ENCODE results near the gene SLC7A4. TPM values are rescaled to one million over a fixed set of nuclear protein-coding genes. Genes with fewer than 3 reads are reported as not detected.

SLC7A4 gene
- total and polyA plus RNA-seq, 7 donors = 0.08 to 0.87 (median 0.10) TPM; not detected in 4

DNA sequence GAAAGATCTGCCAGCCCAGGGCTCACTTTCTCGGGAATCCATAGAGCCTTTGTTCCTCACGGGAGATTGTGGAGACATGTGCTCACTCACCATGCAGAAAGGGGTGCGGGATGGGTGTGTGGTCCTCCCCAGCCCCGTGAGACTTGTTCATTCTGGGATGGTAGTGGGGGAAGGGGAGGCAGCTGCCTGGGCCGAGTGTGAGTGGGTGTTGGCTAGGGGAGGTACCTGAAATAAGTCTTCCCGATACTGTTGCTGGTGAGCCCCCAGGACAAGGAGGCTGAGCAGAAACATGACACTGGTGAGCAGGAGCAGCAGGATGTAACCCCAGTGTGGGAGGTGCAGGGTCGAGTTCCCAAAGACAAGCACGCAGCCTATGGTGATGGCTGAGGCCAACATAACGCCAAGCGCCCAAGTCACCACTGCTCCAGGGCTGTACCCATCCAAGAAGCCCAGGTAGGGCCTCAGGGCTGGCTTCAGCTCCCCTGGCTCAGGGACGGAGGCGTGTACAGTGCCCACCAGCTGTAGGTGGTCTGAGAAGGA lies 2.8 kb downstream of the SLC7A4 start:
- H3K36me3 ChIP-seq (ENCODE audit: insufficient read depth in 1 of 2, low read depth in 1 of 2) = peaks cover 0 to 34% of the 10 kb centered on the region in 2 donors
- peak; percentile 3 to 25 (median 11) for ATAC-seq
- no peak for DNase-seq
- intact Hi-C loops (cut with DNase I) = no loop called here
- peaks cover 0 to 25% (median 6%) of the 10 kb centered on the region in 3 donors for H3K27me3 ChIP-seq (ENCODE audit: insufficient read depth in 3 of 3, low read length in 2 of 3)
- H3K4me3 ChIP-seq = no peak overlapping the region
- TF ChIP-seq, protein P1, sequence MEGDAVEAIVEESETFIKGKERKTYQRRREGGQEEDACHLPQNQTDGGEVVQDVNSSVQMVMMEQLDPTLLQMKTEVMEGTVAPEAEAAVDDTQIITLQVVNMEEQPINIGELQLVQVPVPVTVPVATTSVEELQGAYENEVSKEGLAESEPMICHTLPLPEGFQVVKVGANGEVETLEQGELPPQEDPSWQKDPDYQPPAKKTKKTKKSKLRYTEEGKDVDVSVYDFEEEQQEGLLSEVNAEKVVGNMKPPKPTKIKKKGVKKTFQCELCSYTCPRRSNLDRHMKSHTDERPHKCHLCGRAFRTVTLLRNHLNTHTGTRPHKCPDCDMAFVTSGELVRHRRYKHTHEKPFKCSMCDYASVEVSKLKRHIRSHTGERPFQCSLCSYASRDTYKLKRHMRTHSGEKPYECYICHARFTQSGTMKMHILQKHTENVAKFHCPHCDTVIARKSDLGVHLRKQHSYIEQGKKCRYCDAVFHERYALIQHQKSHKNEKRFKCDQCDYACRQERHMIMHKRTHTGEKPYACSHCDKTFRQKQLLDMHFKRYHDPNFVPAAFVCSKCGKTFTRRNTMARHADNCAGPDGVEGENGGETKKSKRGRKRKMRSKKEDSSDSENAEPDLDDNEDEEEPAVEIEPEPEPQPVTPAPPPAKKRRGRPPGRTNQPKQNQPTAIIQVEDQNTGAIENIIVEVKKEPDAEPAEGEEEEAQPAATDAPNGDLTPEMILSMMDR (IDR thresholded peaks at IDR 0.05) = no peak
- peaks cover 16% of the 10 kb centered on the region for H3K4me1 ChIP-seq
- H3K9me3 ChIP-seq = no peaks in the 10 kb centered on the region
- WGBS, 3 donors = 47 to 58% (median 49%) methylated on average over 12 of the region's 12 CpGs
- H3K27ac ChIP-seq = no peak overlapping the region

DNA sequence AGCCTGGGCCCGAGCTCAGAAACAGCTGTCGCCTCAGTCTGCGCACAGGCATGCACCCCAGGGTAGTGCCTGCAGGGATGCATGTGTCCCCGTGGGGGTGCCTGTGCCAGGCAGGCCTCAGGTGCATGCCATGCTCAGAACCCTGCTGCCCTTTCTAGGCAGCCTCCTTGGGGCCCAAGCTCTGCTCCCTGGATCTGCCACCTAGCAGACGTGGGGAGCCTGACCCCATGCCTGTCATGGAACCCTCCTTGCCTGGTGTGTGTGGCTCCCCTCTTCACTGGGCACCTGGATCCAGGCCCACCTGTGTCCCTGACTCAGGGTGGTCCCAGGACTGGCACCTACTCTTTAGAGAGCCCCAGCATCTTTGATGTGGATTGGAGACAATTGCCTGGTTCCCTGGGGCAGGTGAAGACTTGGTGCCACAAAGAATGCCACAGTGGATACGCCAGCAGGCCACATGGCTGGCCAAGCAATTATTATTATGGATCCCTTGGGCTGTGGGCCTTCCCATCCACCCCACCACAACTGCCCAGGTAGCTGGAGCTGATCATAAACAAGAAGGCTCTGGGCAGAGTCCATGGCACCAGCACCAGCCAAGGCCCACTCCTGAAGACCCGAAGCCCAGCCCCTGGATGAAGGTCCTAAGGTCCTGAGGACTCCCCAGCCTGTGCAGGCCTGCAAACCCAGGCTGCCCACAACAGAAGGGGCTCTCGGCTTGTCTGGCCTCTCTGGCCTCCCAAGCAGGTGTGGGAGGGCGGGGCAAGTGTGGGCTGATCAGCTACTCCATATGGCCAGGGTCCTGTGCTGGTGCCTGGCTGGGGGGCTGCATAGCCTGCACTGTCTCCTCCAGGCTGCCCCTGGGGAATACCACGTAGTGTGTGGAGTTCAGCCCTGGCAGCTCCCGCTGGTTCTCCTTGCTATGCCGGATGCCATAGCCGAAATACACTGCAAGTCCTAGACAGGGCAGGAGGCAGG lies 3.8 kb downstream of the SLC7A4 start:
- Histone ChIP-seq H3K27ac (no peak overlapping the region), H3K36me3 (ENCODE audit: insufficient read depth in 1 of 2, low read depth in 1 of 2) (peaks cover 0 to 35% of the 10 kb centered on the region in 2 donors), H3K9me3 (no peaks in the 10 kb centered on the region), H3K4me1 (peaks cover 16% of the 10 kb centered on the region), H3K4me3 (no peak overlapping the region), H3K27me3 (ENCODE audit: insufficient read depth in 3 of 3, low read length in 2 of 3) (peaks cover 0 to 25% (median 6%) of the 10 kb centered on the region in 3 donors)
- ATAC-seq = peak in 1 of 4 donors; percentile 10
- 69 to 82% (median 73%) methylated on average over 9 to 13 of the region's 13 CpGs for WGBS, 3 donors
- DNase-seq = no peak
- TF ChIP-seq, protein P1 (IDR thresholded peaks at IDR 0.05) = no peak
- intact Hi-C loops (cut with DNase I) = no loop called here

DNA sequence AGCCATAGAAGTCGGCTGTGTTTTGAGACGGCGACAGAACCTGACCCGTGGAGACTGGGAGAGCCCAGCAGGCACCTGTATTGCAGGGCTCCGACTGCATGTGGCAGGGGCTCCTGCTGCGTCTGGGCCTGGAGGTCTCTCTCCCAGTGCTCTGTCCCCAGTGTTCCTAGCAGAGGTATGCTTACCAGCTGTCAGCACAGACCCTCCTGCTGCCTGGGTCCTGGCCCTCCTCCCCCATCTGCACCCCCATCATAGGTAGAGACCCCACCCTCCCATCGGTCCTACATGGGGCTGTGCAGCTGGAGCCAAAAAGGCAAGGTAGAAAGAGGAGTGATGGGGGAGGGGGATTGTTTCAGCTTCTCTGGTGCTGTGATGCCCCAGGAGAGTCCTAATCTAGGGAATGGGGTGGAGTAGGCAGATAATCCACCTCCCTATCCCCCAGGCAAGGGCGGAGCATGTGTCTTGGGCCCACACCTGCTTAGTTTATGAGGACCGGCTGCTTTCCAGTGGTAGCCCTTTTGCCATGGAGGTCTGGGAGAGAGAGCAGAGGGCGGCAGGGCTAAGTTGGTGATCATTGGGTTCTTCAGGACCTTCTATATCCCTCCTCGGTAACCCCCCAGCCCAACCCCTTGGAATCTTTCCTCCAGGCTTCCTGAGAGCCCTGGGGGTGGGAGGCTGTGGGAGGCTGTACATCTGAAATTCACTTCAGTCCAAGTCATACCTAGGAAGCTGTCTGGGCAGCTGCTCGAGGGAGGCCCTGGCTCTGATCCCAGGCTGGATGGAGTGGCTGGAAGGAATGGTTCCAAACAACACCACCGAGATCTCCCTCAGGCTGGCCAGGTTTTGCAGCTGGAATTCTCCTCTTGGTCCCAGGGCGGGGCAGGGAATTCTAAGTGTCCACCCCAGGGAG lies 5.3 kb downstream of the SLC7A4 start:
- DNase-seq (no peak), ATAC-seq (peak; percentile 23 to 59 (median 39))
- Histone ChIP-seq H3K36me3 (ENCODE audit: insufficient read depth in 1 of 2, low read depth in 1 of 2) (peaks cover 0 to 46% of the 10 kb centered on the region in 2 donors), H3K27ac (peak overlapping the region; percentile 36), H3K4me1 (peaks cover 5% of the 10 kb centered on the region), H3K4me3 (no peak overlapping the region), H3K9me3 (no peaks in the 10 kb centered on the region), H3K27me3 (ENCODE audit: insufficient read depth in 3 of 3, low read length in 2 of 3) (peaks cover 0 to 12% (median 6%) of the 10 kb centered on the region in 3 donors)
- intact Hi-C loops (cut with DNase I) = no loop called here
- 51 to 56% (median 54%) methylated on average over 14 of the region's 14 CpGs for WGBS, 3 donors
- TF ChIP-seq, protein P1 (IDR thresholded peaks at IDR 0.05) = no peak

Data from psoas muscle (tissue), 8 donors.